Activated CD8-positive, alpha-beta T cell treated with anti-CD3 and anti-CD28 coated beads for 36 hours (primary cell): Measurements from ENCODE around the gene MFAP4. TPM values are rescaled to one million over a fixed set of nuclear protein-coding genes. Genes with fewer than 3 reads are reported as not detected.

Experiments used
- ATAC-seq: fragments of 200-7000 bp; cut with Tn5 transposase; one replicate; pipeline ENCODE4 v1.10.0; 2021; ENCODE audit warnings: mild to moderate bottlenecking, moderate library complexity
- CTCF ChIA-PET: fragments of 350-600 bp; sonication (Branson Sonifier 250); formaldehyde crosslinking; loops from one replicate; lab custom pipeline; 2021; ENCODE audit warnings: antibody characterized with exemption; lab: Charles Lee
- POLR2A ChIA-PET: fragments of 350-600 bp; sonication (Branson Sonifier 250); formaldehyde crosslinking; loops from one replicate; lab custom pipeline; 2021; ENCODE audit warnings: antibody characterized with exemption; lab: Charles Lee
- DNase-seq: peaks from one replicate; pipeline ENCODE4 v3.0.0-alpha.2; 2020
- H3K27ac Mint-ChIP-seq: one replicate; pipeline ENCODE4 v1.8.0; 2021; ENCODE audit warnings: mild to moderate bottlenecking, mixed read lengths
- H3K27me3 Mint-ChIP-seq: one replicate; pipeline ENCODE4 v1.8.0; 2021; ENCODE audit warnings: mixed read lengths
- H3K36me3 Mint-ChIP-seq: one replicate; pipeline ENCODE4 v1.8.0; 2021; ENCODE audit warnings: low read depth, mixed read lengths
- H3K4me1 Mint-ChIP-seq: one replicate; pipeline ENCODE4 v1.8.0; 2021; ENCODE audit warnings: low read depth, mixed read lengths
- H3K4me3 Mint-ChIP-seq: one replicate; pipeline ENCODE4 v1.8.0; 2021; ENCODE audit warnings: mild to moderate bottlenecking, moderate library complexity, mixed read lengths
- H3K9me3 Mint-ChIP-seq: one replicate; pipeline ENCODE4 v1.8.0; 2021; ENCODE audit warnings: mixed read lengths
- intact Hi-C: fragments of 100-400 bp; cut with micrococcal nuclease; formaldehyde crosslinking; loops from one replicate; pipeline ENCODE4 v1.10.0; 2022
- total RNA-seq, 2 experiments: library from RNA; stranded (reverse); gene quantifications; one replicate each; pipeline ENCODE4 v1.2.3, GENCODE V29; 2021
- TF ChIP-seq, protein P1 (sequence below): fragments of 200-600 bp; IDR thresholded peaks from one replicate; pipeline ENCODE4 v1.8.0; 2022; ENCODE audit warnings: antibody characterized with exemption, mild to moderate bottlenecking

MFAP4 gene
- total RNA-seq, 2 experiments from 2014 or later = 0.47 to 0.70 TPM

DNA sequence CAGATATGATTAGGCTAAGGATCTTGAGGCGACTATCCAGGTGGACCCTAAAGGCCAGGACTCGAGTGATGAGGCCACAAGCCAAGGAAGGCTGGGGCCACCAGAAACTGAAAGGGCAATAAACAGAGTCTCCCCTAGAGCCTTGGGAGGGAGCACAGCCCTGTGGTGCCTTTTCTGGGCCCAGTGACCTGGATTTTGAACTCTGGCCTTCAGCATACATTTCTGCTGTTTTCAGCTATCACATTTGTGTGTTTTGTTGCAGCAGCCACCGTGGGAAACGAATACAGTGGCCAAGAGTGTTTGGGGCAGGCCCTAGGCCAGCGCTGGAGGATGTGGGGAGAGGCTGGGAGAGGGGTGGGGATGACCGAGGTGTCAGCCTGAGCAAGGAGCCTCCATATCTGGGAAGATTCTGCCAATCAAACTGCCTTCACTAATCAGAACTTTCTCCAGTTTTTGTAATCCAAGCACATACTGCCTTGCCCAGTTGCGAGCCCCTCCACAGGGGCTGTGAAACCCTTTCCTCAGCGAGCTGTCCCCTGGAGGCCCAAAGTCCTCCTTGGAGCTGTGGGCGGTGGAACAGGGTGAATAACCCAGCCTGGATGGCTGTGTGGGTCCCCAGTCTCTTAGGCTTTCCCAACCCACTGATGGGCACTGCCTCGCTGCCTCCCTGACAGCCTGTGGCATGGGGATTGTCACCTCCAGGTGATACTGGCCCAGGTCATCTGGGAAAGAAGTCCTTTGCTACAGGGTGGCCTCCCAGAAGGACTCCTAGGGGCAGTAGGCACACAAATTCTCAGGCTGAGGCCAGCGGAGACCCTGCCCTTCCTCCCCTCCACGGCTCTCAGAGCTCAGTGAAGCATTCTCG is 41.3 kb downstream of the MFAP4 start:
- H3K4me3 Mint-ChIP-seq = no peak overlapping the region
- no peaks in the 10 kb centered on the region for H3K9me3 Mint-ChIP-seq
- no peak for ATAC-seq
- intact Hi-C loops = no loop called here
- ChIA-PET POLR2A (no interaction called here), CTCF (no interaction called here)
- H3K4me1 Mint-ChIP-seq = no peaks in the 10 kb centered on the region
- peaks cover 10% of the 10 kb centered on the region for H3K27me3 Mint-ChIP-seq
- DNase-seq = no peak
- H3K27ac Mint-ChIP-seq = no peak overlapping the region
- no peaks in the 10 kb centered on the region for H3K36me3 Mint-ChIP-seq
- TF ChIP-seq, protein P1, sequence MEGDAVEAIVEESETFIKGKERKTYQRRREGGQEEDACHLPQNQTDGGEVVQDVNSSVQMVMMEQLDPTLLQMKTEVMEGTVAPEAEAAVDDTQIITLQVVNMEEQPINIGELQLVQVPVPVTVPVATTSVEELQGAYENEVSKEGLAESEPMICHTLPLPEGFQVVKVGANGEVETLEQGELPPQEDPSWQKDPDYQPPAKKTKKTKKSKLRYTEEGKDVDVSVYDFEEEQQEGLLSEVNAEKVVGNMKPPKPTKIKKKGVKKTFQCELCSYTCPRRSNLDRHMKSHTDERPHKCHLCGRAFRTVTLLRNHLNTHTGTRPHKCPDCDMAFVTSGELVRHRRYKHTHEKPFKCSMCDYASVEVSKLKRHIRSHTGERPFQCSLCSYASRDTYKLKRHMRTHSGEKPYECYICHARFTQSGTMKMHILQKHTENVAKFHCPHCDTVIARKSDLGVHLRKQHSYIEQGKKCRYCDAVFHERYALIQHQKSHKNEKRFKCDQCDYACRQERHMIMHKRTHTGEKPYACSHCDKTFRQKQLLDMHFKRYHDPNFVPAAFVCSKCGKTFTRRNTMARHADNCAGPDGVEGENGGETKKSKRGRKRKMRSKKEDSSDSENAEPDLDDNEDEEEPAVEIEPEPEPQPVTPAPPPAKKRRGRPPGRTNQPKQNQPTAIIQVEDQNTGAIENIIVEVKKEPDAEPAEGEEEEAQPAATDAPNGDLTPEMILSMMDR = no peak

DNA sequence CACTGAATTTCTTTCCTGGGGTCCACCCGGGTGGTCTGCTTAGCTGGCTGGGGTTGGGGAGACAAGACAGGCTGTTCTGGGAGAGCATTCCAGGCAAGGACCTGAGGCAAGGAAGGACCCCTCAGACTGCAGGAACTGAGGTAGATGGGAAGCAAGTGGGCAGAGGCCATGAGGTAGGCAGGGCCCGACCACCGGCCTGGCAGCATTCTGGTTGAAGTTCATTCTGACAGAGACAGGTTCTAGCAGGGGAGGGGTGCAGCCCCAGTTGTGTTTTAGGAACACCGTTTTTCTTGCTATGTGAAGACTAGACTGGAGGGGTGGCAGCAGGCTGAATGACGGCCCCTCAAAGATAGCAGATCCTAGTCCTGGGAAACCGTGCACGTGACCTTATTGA is 41.9 kb downstream of the MFAP4 start:
- TF ChIP-seq, protein P1 = no peak
- H3K27ac Mint-ChIP-seq = no peak overlapping the region
- peaks cover 9% of the 10 kb centered on the region for H3K27me3 Mint-ChIP-seq
- H3K9me3 Mint-ChIP-seq = no peaks in the 10 kb centered on the region
- CTCF ChIA-PET = no interaction called here
- intact Hi-C loops = no loop called here
- no peaks in the 10 kb centered on the region for H3K4me1 Mint-ChIP-seq
- no peaks in the 10 kb centered on the region for H3K36me3 Mint-ChIP-seq
- no peak for DNase-seq
- no peak for ATAC-seq
- POLR2A ChIA-PET = no interaction called here
- H3K4me3 Mint-ChIP-seq = no peak overlapping the region

DNA sequence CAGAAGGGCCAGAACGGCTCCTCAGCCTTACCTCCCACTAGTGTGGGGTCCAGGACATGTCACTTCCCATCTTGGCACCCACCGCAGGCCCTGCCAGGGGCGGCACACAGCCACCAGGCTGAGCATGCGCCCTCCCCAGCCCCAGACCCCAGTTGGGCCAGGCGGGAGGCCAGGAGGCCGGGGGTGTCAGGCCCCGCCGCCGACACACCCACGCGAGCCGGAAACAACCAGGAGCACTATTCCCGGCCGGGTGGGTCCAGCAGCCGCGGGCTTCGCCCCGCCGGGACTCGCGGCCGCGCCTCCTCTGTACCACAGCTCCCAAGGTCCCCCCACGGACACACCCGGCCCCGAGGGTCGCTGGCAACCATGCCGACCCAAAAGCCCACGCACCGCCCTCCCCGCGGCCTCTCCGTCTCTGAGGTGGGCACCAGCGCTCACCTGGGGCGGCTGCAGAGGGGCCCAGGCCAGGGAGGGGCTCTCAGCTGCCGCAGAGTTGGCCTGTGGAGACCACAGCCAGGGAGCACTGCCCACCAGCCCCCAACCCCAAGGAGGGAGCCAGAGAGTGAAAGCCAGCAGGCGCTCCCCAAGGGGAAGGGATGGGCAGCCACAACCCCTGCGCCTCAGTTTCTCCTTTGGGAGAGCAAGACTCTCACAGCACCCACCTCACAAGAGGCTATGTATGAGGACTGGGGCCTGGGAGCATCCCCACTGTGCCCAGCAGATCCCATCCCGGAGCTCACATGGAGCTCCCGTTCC is 42.5 kb downstream of the MFAP4 start:
- Mint-ChIP-seq H3K27ac (no peak overlapping the region), H3K4me3 (no peak overlapping the region), H3K36me3 (no peaks in the 10 kb centered on the region), H3K27me3 (peaks cover 11% of the 10 kb centered on the region), H3K9me3 (no peaks in the 10 kb centered on the region), H3K4me1 (no peaks in the 10 kb centered on the region)
- CTCF ChIA-PET = no interaction called here
- TF ChIP-seq, protein P1 = no peak
- intact Hi-C loops = no loop called here
- ATAC-seq = no peak
- DNase-seq = no peak
- POLR2A ChIA-PET = no interaction called here

DNA sequence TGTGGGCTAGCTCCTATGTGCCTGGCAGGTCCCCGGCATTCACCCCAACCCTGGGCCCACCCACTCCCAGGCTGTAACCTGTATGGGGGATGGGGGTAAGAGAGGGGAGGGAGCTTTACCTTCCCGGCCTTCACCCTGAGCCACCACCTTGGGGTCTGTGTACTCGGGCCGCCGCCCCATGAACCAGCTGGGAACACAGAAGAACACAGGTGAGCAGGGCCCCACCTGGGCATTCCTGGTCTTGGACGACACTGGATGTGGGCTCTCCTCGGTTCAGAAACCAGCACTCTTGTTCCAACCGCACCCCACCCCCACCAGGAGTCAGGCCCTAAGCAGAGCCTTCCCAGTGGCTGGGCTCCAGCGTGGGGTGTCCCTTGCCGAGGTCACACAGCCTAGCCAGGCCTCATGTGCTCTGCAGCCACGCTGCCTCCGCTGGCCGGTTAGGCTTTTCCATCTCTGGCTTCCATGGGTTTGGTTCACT is 43.3 kb downstream of the MFAP4 start:
- ChIA-PET CTCF (no interaction called here), POLR2A (no interaction called here)
- no peak overlapping the region for H3K27ac Mint-ChIP-seq
- DNase-seq (no peak), ATAC-seq (no peak)
- no peak overlapping the region for H3K4me3 Mint-ChIP-seq
- TF ChIP-seq, protein P1 = no peak
- no peaks in the 10 kb centered on the region for H3K36me3 Mint-ChIP-seq
- no peaks in the 10 kb centered on the region for H3K9me3 Mint-ChIP-seq
- intact Hi-C loops = no loop called here
- peaks cover 16% of the 10 kb centered on the region for H3K27me3 Mint-ChIP-seq
- no peaks in the 10 kb centered on the region for H3K4me1 Mint-ChIP-seq

DNA sequence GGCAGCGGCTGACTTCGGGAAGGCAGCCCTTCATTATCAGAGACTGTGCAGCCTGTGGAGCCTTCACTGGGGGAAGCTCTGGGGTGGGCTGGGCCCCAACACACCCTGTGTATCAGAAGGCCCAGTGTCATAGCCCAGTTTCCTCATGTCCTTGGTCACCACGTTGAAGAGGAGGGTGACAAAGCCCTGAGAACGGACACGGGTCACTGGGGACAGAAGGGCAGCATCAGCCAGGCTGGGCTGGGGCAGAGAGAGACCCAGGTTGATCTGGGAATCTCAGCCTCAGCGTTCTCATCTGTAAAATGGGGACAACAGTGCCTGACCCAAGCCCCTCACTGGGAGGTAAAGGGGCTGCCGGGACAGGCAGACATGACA is 43.7 kb downstream of the MFAP4 start:
- CTCF ChIA-PET = interaction anchor here (1.0 kb wide), 1 partner anchor 104 kb away, joined by 5 read pairs; no protein-coding TSS in a partner anchor
- POLR2A ChIA-PET = no interaction called here
- H3K36me3 Mint-ChIP-seq = no peaks in the 10 kb centered on the region
- no peaks in the 10 kb centered on the region for H3K4me1 Mint-ChIP-seq
- ATAC-seq = no peak
- peaks cover 19% of the 10 kb centered on the region for H3K27me3 Mint-ChIP-seq
- H3K27ac Mint-ChIP-seq = no peak overlapping the region
- intact Hi-C loops = no loop called here
- TF ChIP-seq, protein P1 = no peak
- no peaks in the 10 kb centered on the region for H3K9me3 Mint-ChIP-seq
- DNase-seq = no peak
- H3K4me3 Mint-ChIP-seq = no peak overlapping the region
